Keratinocyte (primary cell): Measurements from ENCODE around the gene F8A2. TPM values are rescaled to one million over a fixed set of nuclear protein-coding genes. Genes with fewer than 3 reads are reported as not detected.
"Not testable (repeated sequence)": the region's sequence is repeated elsewhere in the genome, so short reads cannot be mapped to it uniquely, and the experiment has no call there.

Source experiments
- DNase-seq: peaks from one replicate; pipeline ENCODE4 v3.0.0-alpha.2; 2011; ENCODE audit warnings: low read depth, missing footprints, low spot score
- FAIRE-seq: peaks from 2 replicates; lab custom pipeline; 2011; peaks lifted over from hg19 to GRCh38; lab: Jason Lieb, UNC
- H2AFZ ChIP-seq: 2 replicates; pipeline ENCODE4 v1.6.0; 2012; ENCODE audit warnings: low read length, control low read depth, inconsistent platforms; ENCODE audit not compliant: control insufficient read depth
- H3K27ac ChIP-seq: 2 replicates; pipeline ENCODE4 v1.5.1; 2011; ENCODE audit warnings: low read length; ENCODE audit not compliant: control insufficient read depth, insufficient read depth
- H3K27me3 ChIP-seq: 3 replicates; pipeline ENCODE4 v1.6.0; 2011; ENCODE audit warnings: low read length; ENCODE audit not compliant: control insufficient read depth, insufficient read depth; ENCODE audit errors: extremely low read depth
- H3K36me3 ChIP-seq, 2 experiments: 2 replicates in 1 of 2; 3 replicates in 1 of 2; pipeline ENCODE4 v1.5.1; 2011; ENCODE audit warnings: low read length in 2 of 2, mild to moderate bottlenecking in 1 of 2; ENCODE audit not compliant: control insufficient read depth in 2 of 2, insufficient read depth in 2 of 2; ENCODE audit errors: extremely low read depth in 1 of 2
- H3K4me1 ChIP-seq: 3 replicates; pipeline ENCODE4 v1.5.1; 2011; ENCODE audit warnings: low read length; ENCODE audit not compliant: control insufficient read depth, insufficient read depth; ENCODE audit errors: extremely low read depth
- H3K4me2 ChIP-seq: 3 replicates; pipeline ENCODE4 v1.6.0; 2011; ENCODE audit warnings: low read depth, low read length; ENCODE audit not compliant: control insufficient read depth, insufficient read depth; ENCODE audit errors: extremely low read depth
- H3K4me3 ChIP-seq, 3 experiments: fragments of 200-600 bp in 1 of 3; sonication (generic) in 1 of 3; 2 replicates in 2 of 3; 3 replicates in 1 of 3; pipeline ENCODE4 v1.5.1; 2011 to 2016; ENCODE audit warnings: low read length in 3 of 3, mild to moderate bottlenecking in 3 of 3, control low read depth in 2 of 3, inconsistent platforms in 1 of 3, low read depth in 1 of 3, mixed read lengths in 1 of 3, mixed run types in 1 of 3, moderate library complexity in 1 of 3; ENCODE audit not compliant: control insufficient read depth in 2 of 3, insufficient read depth in 2 of 3; ENCODE audit errors: extremely low read depth in 1 of 3
- H3K79me2 ChIP-seq: 2 replicates; pipeline ENCODE4 v1.6.0; 2012; ENCODE audit warnings: low read length; ENCODE audit not compliant: control insufficient read depth, insufficient read depth
- H3K9ac ChIP-seq: 3 replicates; pipeline ENCODE4 v1.6.0; 2011; ENCODE audit warnings: low read length; ENCODE audit not compliant: control insufficient read depth, insufficient read depth; ENCODE audit errors: extremely low read depth
- H3K9me1 ChIP-seq: 3 replicates; pipeline ENCODE4 v1.6.0; 2011; ENCODE audit warnings: low read length; ENCODE audit not compliant: control insufficient read depth, insufficient read depth; ENCODE audit errors: extremely low read depth
- H3K9me3 ChIP-seq: 2 replicates; pipeline ENCODE4 v1.5.1; 2012; ENCODE audit warnings: low read depth, low read length; ENCODE audit not compliant: control insufficient read depth
- H4K20me1 ChIP-seq: 3 replicates; pipeline ENCODE4 v1.6.0; 2011; ENCODE audit warnings: low read length; ENCODE audit not compliant: control insufficient read depth, insufficient read depth; ENCODE audit errors: extremely low read depth
- EZH2 ChIP-seq: IDR thresholded peaks from one replicate; pipeline ENCODE4 v1.6.1; 2012; ENCODE audit warnings: inconsistent platforms, mild to moderate bottlenecking, low read length, moderate library complexity
- dilution Hi-C: fragments of 300-500 bp; cut with MboI; formaldehyde crosslinking; loops from one replicate; pipeline ENCODE4 v1.7.0; 2020; ENCODE audit warnings: low sequenced_read_pairs; ENCODE audit not compliant: extremely low pct_ligation_motif_present
- polyA plus RNA-seq, 5 experiments: library from polyadenylated mRNA; depleted of rRNA in 3 of 5; stranded (reverse) in 3 of 5; stranded (forward) in 1 of 5; unstranded in 1 of 5; fragments of >200 nt; gene quantifications; 1 replicate in 1 of 5; 2 replicates in 3 of 5; 3 replicates in 1 of 5; pipeline versions ENCODE4 v1.2.1 to v1.2.3, GENCODE V29; 2011 to 2012; ENCODE audit warnings: missing spikeins in 2 of 5, low read depth in 1 of 5, low replicate concordance in 1 of 5
- TF ChIP-seq, protein P1 (sequence below), 3 experiments: IDR thresholded peaks in 1 of 3; conservative IDR thresholded peaks in 1 of 3; optimal IDR thresholded peaks in 1 of 3; 2 replicates in 2 of 3; 3 replicates in 1 of 3; pipeline versions ENCODE3 to v1.5.1; 2011; ENCODE audit warnings: low read length in 3 of 3, mild to moderate bottlenecking in 3 of 3, moderate library complexity in 2 of 3, control low read depth in 1 of 3, inconsistent platforms in 1 of 3; ENCODE audit not compliant: insufficient read depth in 2 of 3; ENCODE audit errors: extremely low read depth in 1 of 3

Gene F8A2
- polyA plus RNA-seq, 1 donor (not counting 4 experiments of a cell fraction or from before 2014, with no cell fraction given), result not detected

DNA sequence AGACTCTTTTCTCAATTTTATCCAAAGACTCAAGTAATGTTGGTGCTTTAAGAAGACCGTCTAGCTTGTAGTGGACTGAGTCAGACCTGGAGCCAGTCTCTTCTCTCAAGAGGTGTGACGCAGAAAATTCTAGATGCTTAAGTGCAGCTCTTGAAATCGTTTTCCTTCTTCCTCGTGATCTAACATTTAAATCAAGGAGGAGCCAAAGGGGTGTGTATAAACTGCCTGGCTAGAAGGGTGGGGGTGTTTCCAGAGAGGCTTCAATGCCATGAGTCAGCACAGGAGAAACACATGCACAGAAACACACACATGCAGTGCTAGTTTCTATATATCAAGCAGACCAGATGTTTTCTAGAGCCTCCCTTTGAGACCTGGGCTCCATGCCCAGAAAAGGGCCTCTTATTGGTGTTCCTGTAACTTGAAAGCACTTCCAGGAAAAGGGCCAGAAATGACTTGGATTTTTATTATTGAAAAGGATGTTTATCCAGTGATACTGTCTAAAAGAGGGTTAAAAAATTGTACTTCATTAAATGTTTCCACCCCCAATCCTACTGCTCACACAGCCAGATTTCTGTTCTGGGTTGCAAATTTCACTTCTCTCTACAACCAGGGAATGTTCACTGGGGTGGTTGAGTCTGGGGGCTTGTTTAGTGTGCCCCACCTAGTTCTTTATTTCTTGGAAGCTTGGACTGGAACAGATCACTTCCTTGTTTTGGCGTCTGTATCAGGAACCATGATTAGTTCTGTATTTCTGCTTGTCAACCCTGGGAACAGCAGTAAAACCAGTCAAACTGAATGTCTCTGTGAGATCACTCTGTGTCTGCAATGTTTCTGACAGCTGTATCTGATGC lies 47.2 kb upstream of the F8A2 start, which contains the start of gene CLIC2:
TSS of gene CLIC2 (minus strand) at position 129 of the 851 bp plus-strand sequence. CDS start 187 bp downstream, outside the sequence.
- Histone ChIP-seq H2AFZ (no peak within 1 kb of the TSS), H3K9me3 (no peaks in the 10 kb centered on the region), H3K4me1 (no peaks in the 10 kb centered on the region), H3K36me3 (no peaks in the 10 kb centered on the region), H3K9me1 (no peaks in the 10 kb centered on the region), H3K79me2 (no peaks in the 10 kb centered on the region), H3K4me3 (no peak within 1 kb of the TSS), H3K27me3 (no peaks in the 10 kb centered on the region), H4K20me1 (no peaks in the 10 kb centered on the region), H3K9ac (no peak within 1 kb of the TSS), H3K4me2 (no peak within 1 kb of the TSS), H3K27ac (no peak within 1 kb of the TSS)
- dilution Hi-C loops, result no loop called here
- TF ChIP-seq, protein P1, sequence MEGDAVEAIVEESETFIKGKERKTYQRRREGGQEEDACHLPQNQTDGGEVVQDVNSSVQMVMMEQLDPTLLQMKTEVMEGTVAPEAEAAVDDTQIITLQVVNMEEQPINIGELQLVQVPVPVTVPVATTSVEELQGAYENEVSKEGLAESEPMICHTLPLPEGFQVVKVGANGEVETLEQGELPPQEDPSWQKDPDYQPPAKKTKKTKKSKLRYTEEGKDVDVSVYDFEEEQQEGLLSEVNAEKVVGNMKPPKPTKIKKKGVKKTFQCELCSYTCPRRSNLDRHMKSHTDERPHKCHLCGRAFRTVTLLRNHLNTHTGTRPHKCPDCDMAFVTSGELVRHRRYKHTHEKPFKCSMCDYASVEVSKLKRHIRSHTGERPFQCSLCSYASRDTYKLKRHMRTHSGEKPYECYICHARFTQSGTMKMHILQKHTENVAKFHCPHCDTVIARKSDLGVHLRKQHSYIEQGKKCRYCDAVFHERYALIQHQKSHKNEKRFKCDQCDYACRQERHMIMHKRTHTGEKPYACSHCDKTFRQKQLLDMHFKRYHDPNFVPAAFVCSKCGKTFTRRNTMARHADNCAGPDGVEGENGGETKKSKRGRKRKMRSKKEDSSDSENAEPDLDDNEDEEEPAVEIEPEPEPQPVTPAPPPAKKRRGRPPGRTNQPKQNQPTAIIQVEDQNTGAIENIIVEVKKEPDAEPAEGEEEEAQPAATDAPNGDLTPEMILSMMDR (optimal IDR thresholded peaks at IDR 0.05 in 1 of 3, IDR thresholded peaks at IDR 0.05 in 1 of 3, conservative IDR thresholded peaks at IDR 0.05 in 1 of 3; ENCODE audit: extremely low read depth in 1 of 3, insufficient read depth in 2 of 3, low read length in 3 of 3), result no peak
- no peak for TF ChIP-seq EZH2
- FAIRE-seq (no peak), DNase-seq (no peak)

- H3K79me2 ChIP-seq, H3K36me3 ChIP-seq, DNase-seq, H2AFZ ChIP-seq, H3K27ac ChIP-seq, H3K4me1 ChIP-seq, H3K9me1 ChIP-seq, H3K27me3 ChIP-seq, H3K4me3 ChIP-seq, H3K4me2 ChIP-seq, H4K20me1 ChIP-seq, H3K9ac ChIP-seq, H3K9me3 ChIP-seq, dilution Hi-C loops, FAIRE-seq: not testable (repeated sequence)
Measured at GRCh38 chrX:155335337-155335712, 46.6 kb upstream of the F8A2 start.

DNA sequence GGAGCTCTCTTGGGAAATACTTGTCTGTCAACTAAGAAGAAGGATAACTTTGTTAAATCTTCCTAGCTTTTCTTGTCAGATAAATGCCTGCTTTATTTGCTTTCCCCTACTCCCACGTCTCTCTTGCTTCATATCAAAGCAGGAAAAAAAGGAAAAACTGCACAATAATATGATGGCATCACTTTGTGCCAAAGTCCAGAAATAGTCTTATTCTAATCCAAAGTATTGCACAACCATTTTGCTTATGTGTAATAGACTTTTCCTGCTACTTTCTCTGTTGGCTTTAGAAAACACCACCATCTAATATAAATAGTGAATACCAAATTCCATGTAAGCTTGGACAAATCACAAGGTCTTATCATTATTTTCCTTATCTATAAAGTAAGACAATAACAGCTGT lies 36.2 kb upstream of the F8A2 start:
- H3K9me1 ChIP-seq, H3K27ac ChIP-seq, dilution Hi-C loops, H3K4me2 ChIP-seq, DNase-seq, H3K4me1 ChIP-seq, H4K20me1 ChIP-seq, H3K79me2 ChIP-seq, H3K36me3 ChIP-seq, H3K9me3 ChIP-seq, H2AFZ ChIP-seq, FAIRE-seq, H3K9ac ChIP-seq, H3K4me3 ChIP-seq, H3K27me3 ChIP-seq: not testable (repeated sequence)

GRCh38 chrX:155349448-155349847 lies 32.4 kb upstream of the F8A2 start:
- FAIRE-seq, H3K4me3 ChIP-seq, H3K4me1 ChIP-seq, H3K27ac ChIP-seq, DNase-seq, H3K4me2 ChIP-seq, H3K79me2 ChIP-seq, H4K20me1 ChIP-seq, H2AFZ ChIP-seq, H3K36me3 ChIP-seq, H3K27me3 ChIP-seq, dilution Hi-C loops, H3K9me3 ChIP-seq, H3K9me1 ChIP-seq, H3K9ac ChIP-seq: not testable (repeated sequence)
